Activated CD8-positive, alpha-beta T cell treated with anti-CD3 and anti-CD28 coated beads for 36 hours (primary cell): ENCODE results near the gene ARHGAP22. TPM values are rescaled to one million over a fixed set of nuclear protein-coding genes. Genes with fewer than 3 reads are reported as not detected.

Experiments
- ATAC-seq: fragments of 200-7000 bp; cut with Tn5 transposase; one replicate; pipeline ENCODE4 v1.10.0; 2021; ENCODE audit warnings: mild to moderate bottlenecking, moderate library complexity
- CTCF ChIA-PET: fragments of 350-600 bp; sonication (Branson Sonifier 250); formaldehyde crosslinking; loops from one replicate; lab custom pipeline; 2021; ENCODE audit warnings: antibody characterized with exemption; lab: Charles Lee
- POLR2A ChIA-PET: fragments of 350-600 bp; sonication (Branson Sonifier 250); formaldehyde crosslinking; loops from one replicate; lab custom pipeline; 2021; ENCODE audit warnings: antibody characterized with exemption; lab: Charles Lee
- DNase-seq: peaks from one replicate; pipeline ENCODE4 v3.0.0-alpha.2; 2020
- H3K27ac Mint-ChIP-seq: one replicate; pipeline ENCODE4 v1.8.0; 2021; ENCODE audit warnings: mild to moderate bottlenecking, mixed read lengths
- H3K27me3 Mint-ChIP-seq: one replicate; pipeline ENCODE4 v1.8.0; 2021; ENCODE audit warnings: mixed read lengths
- H3K36me3 Mint-ChIP-seq: one replicate; pipeline ENCODE4 v1.8.0; 2021; ENCODE audit warnings: low read depth, mixed read lengths
- H3K4me1 Mint-ChIP-seq: one replicate; pipeline ENCODE4 v1.8.0; 2021; ENCODE audit warnings: low read depth, mixed read lengths
- H3K4me3 Mint-ChIP-seq: one replicate; pipeline ENCODE4 v1.8.0; 2021; ENCODE audit warnings: mild to moderate bottlenecking, moderate library complexity, mixed read lengths
- H3K9me3 Mint-ChIP-seq: one replicate; pipeline ENCODE4 v1.8.0; 2021; ENCODE audit warnings: mixed read lengths
- CTCF ChIP-seq: fragments of 200-600 bp; IDR thresholded peaks from one replicate; pipeline ENCODE4 v1.8.0; 2022; ENCODE audit warnings: antibody characterized with exemption, mild to moderate bottlenecking
- intact Hi-C: fragments of 100-400 bp; cut with micrococcal nuclease; formaldehyde crosslinking; loops from one replicate; pipeline ENCODE4 v1.10.0; 2022
- total RNA-seq, 2 experiments: library from RNA; stranded (reverse); gene quantifications; one replicate each; pipeline ENCODE4 v1.2.3, GENCODE V29; 2021

Gene ARHGAP22
- total RNA-seq, 2 experiments from 2014 or later = not detected

DNA sequence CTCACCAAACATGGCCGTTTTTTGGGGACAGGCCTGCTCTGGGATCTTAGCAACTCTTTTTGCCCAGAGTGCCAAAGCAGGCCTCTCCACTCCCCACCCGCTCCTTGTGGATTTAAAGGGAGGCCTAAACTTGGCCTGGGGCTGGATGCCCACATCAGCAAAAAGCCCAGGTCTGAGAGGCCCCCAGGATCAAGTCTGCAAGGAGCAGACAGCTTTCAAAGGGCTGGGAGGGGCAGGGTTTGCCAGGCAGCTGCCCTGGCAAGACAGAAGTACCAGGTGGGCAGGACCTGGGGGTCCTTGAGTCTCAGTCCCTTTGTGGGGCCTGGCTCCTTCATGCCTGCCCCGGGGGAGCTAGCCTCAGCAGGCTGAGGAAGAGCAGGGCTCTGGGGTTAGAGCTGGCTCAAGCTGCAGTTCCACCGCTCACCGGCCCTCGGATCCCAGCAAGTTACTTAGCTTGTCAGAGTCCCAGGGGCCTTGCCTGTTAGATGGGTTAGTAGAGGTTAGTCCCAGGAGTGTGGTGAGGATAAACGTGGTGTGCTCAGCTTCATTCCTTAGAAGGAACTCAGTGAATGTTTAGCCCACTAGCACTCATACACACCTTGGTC lies 56.2 kb downstream of the ARHGAP22 start:
- no peak for TF ChIP-seq CTCF
- CTCF ChIA-PET = interaction anchor here (1.0 to 8.5 kb wide), 2 partner anchors 19 to 109 kb away, joined by 3 to 86 read pairs; no protein-coding TSS in a partner anchor
- Mint-ChIP-seq H3K9me3 (no peaks in the 10 kb centered on the region), H3K27me3 (no peaks in the 10 kb centered on the region), H3K27ac (no peak overlapping the region), H3K36me3 (no peaks in the 10 kb centered on the region), H3K4me1 (no peaks in the 10 kb centered on the region), H3K4me3 (no peak overlapping the region)
- DNase-seq (no peak), ATAC-seq (no peak)
- intact Hi-C loops = no loop called here
- POLR2A ChIA-PET = interaction anchor here (0.6 kb wide), 1 partner anchor 41 kb away, joined by 3 read pairs; no protein-coding TSS in a partner anchor

DNA sequence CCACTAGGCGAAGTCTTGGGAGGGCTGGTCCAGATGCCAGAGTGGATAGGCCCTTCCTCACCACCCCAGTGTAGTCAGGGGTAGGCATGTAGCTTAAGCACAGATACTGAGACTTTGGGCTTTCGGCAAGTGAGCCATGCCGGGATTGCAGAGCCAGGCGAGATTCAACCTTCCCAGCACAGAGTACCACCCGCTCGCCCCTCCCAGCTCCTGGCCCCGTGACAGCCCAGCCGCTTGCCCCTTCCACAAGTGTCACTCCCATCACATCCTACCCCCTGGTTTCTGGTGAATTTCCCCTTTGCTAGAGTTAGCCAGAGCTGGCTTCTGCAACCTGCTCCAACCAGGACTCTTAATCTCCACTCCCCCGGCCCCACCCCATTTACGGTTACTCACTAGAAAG lies 56.9 kb downstream of the ARHGAP22 start:
- no peaks in the 10 kb centered on the region for H3K9me3 Mint-ChIP-seq
- H3K27me3 Mint-ChIP-seq = no peaks in the 10 kb centered on the region
- H3K4me1 Mint-ChIP-seq = no peaks in the 10 kb centered on the region
- H3K27ac Mint-ChIP-seq = no peak overlapping the region
- ChIA-PET CTCF (interaction anchor here (8.5 kb wide), 1 partner anchor 109 kb away, joined by 86 read pairs; no protein-coding TSS in a partner anchor), POLR2A (no interaction called here)
- no peak for TF ChIP-seq CTCF
- no peaks in the 10 kb centered on the region for H3K36me3 Mint-ChIP-seq
- intact Hi-C loops = no loop called here
- DNase-seq (no peak), ATAC-seq (no peak)
- H3K4me3 Mint-ChIP-seq = no peak overlapping the region

- Mint-ChIP-seq H3K27ac (no peak overlapping the region), H3K27me3 (no peaks in the 10 kb centered on the region)
- POLR2A ChIA-PET = no interaction called here
Observed at GRCh38 chr10:48547061-48547895, 57.6 kb downstream of the ARHGAP22 start.

GRCh38 chr10:48545462-48546145 lies 59.3 kb downstream of the ARHGAP22 start:
- Mint-ChIP-seq H3K9me3 (no peaks in the 10 kb centered on the region), H3K4me3 (no peak overlapping the region), H3K36me3 (no peaks in the 10 kb centered on the region), H3K27me3 (no peaks in the 10 kb centered on the region), H3K4me1 (no peaks in the 10 kb centered on the region), H3K27ac (no peak overlapping the region)
- no peak for DNase-seq
- ATAC-seq = no peak
- intact Hi-C loops = no loop called here
- CTCF ChIA-PET = interaction anchor here (8.5 kb wide), 1 partner anchor 112 kb away, joined by 86 read pairs; no protein-coding TSS in a partner anchor
- no peak for TF ChIP-seq CTCF
- POLR2A ChIA-PET = interaction anchor here (1.7 kb wide), 1 partner anchor 62 kb away, joined by 3 read pairs; no protein-coding TSS in a partner anchor

More at GRCh38 chr10:48547061-48547895, 57.6 kb downstream of the ARHGAP22 start:
- Mint-ChIP-seq H3K9me3 (no peaks in the 10 kb centered on the region), H3K4me1 (no peaks in the 10 kb centered on the region), H3K4me3 (no peak overlapping the region), H3K36me3 (no peaks in the 10 kb centered on the region)
- ATAC-seq = no peak
- intact Hi-C loops = no loop called here
- TF ChIP-seq CTCF = no peak
- CTCF ChIA-PET = interaction anchor here (8.5 kb wide), 1 partner anchor 110 kb away, joined by 86 read pairs; no protein-coding TSS in a partner anchor
- no peak for DNase-seq
